ENCODE measurements around the gene HES1.

- TF ChIP-seq SP1 (IDR thresholded peaks at IDR 0.05) (no peak), TARDBP (IDR thresholded peaks at IDR 0.05) (no peak), BHLHE40 (IDR thresholded peaks at IDR 0.05; ENCODE audit: borderline replicate concordance) (no peak), ARNT (IDR thresholded peaks at IDR 0.05) (no peak), FOXA1 (IDR thresholded peaks at IDR 0.05) (no peak)
Measured at GRCh38 chr3:194147679-194148078, 11.7 kb downstream of the HES1 start.

All from HEK293T (cell line).